ENCODE measurements around the gene NPPA. TPM values are rescaled to one million over a fixed set of nuclear protein-coding genes. Genes with fewer than 3 reads are reported as not detected.

NPPA gene
- total RNA-seq, 4 donors from 2014 or later = 0.53 to 4.2 (median 1.9) TPM; not detected in 1

GRCh38 chr1:11882814-11883538, 35.4 kb upstream of the NPPA start:
- Histone ChIP-seq H3K36me3 (no peaks in the 10 kb centered on the region), H3K9me3 (no peaks in the 10 kb centered on the region), H3K27me3 (no peaks in the 10 kb centered on the region), H3K4me1 (peaks cover 57 to 75% of the 10 kb centered on the region in 2 donors), H3K27ac (peak overlapping the region; percentile 6 to 97 (median 52)), H3K4me3 (no peak overlapping the region)
- in situ Hi-C loops (cut with MboI; ENCODE audit: low sequenced_read_pairs in 4 of 4) = no loop called here
- intact Hi-C loops (cut with DNase I; ENCODE audit: low total_unique reads) = loop anchor here (5.0 kb wide), 1 partner anchor 81 kb away; no protein-coding TSS in a partner anchor
- DNase-seq = peak; percentile 73 to 84
- peak in 1 of 2 donors; percentile 10 for ATAC-seq
- TF ChIP-seq POLR2A (IDR thresholded peaks at IDR 0.05) (peak in 1 of 2 donors; percentile 43), CTCF (IDR thresholded peaks at IDR 0.05 in 4 of 5, conservative IDR thresholded peaks at IDR 0.05 in 1 of 5) (no peak)

- H3K4me1 ChIP-seq = peaks cover 47 to 69% of the 10 kb centered on the region in 2 donors
- intact Hi-C loops (cut with DNase I; ENCODE audit: low total_unique reads) (loop anchor here (5.0 kb wide), 1 partner anchor 80 kb away; no protein-coding TSS in a partner anchor), in situ Hi-C loops (cut with MboI; ENCODE audit: low sequenced_read_pairs in 4 of 4) (no loop called here)
- H3K27ac ChIP-seq = peak overlapping the region; percentile 71 to 97 (median 84)
- DNase-seq = no peak
- no peaks in the 10 kb centered on the region for H3K27me3 ChIP-seq
- TF ChIP-seq CTCF (IDR thresholded peaks at IDR 0.05 in 4 of 5, conservative IDR thresholded peaks at IDR 0.05 in 1 of 5) (no peak), POLR2A (IDR thresholded peaks at IDR 0.05) (no peak)
- H3K4me3 ChIP-seq = no peak overlapping the region
- no peaks in the 10 kb centered on the region for H3K36me3 ChIP-seq
- no peaks in the 10 kb centered on the region for H3K9me3 ChIP-seq
- no peak for ATAC-seq
Measured at GRCh38 chr1:11881749-11882441, 34.3 kb upstream of the NPPA start.

- intact Hi-C loops (cut with DNase I; ENCODE audit: low total_unique reads) = loop anchor here (5.0 kb wide), 1 partner anchor 79 kb away; no protein-coding TSS in a partner anchor
- Histone ChIP-seq H3K27ac (peak overlapping the region; percentile 71 to 97 (median 84)), H3K4me3 (no peak overlapping the region), H3K27me3 (no peaks in the 10 kb centered on the region), H3K9me3 (no peaks in the 10 kb centered on the region), H3K4me1 (peaks cover 39 to 61% of the 10 kb centered on the region in 2 donors), H3K36me3 (no peaks in the 10 kb centered on the region)
- in situ Hi-C loops (cut with MboI; ENCODE audit: low sequenced_read_pairs in 4 of 4) = no loop called here
- no peak for TF ChIP-seq CTCF (IDR thresholded peaks at IDR 0.05 in 4 of 5, conservative IDR thresholded peaks at IDR 0.05 in 1 of 5)
- no peak for TF ChIP-seq POLR2A (IDR thresholded peaks at IDR 0.05)
- peak; percentile 91 to 95 for DNase-seq
- peak; percentile 73 to 75 for ATAC-seq
Measured at GRCh38 chr1:11880911-11881748, 33.5 kb upstream of the NPPA start.

DNA sequence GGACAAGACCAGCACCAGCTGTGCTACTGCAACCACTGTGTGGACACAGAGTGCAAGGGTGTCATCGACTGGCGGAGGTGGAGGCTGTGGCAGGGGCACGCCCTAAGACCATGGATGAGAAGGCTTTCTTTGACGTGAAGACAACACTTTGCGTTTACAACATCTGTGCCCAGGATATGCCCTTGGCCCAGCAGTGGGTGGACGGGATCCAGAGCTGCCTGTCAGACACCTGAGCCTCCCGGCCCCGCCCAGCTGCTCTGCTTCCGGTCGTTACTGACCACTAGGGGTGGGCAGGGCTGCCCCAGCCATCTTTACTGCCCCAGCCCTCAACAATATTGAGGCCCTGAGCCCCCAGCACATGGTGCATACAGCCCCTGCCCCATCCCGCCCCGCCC, 32.6 kb upstream of the NPPA start:
- in situ Hi-C loops (cut with MboI; ENCODE audit: low sequenced_read_pairs in 4 of 4) (no loop called here), intact Hi-C loops (cut with DNase I; ENCODE audit: low total_unique reads) (loop anchor here (5.0 kb wide), 1 partner anchor 78 kb away; no protein-coding TSS in a partner anchor)
- Histone ChIP-seq H3K36me3 (no peaks in the 10 kb centered on the region), H3K9me3 (no peaks in the 10 kb centered on the region), H3K27me3 (no peaks in the 10 kb centered on the region), H3K4me3 (no peak overlapping the region), H3K4me1 (peaks cover 37 to 59% of the 10 kb centered on the region in 2 donors), H3K27ac (peak overlapping the region; percentile 71 to 97 (median 84))
- DNase-seq = peak; percentile 78 to 85
- TF ChIP-seq CTCF (IDR thresholded peaks at IDR 0.05 in 4 of 5, conservative IDR thresholded peaks at IDR 0.05 in 1 of 5) (peak in 2 of 5 experiments; percentile 21 to 36), POLR2A (IDR thresholded peaks at IDR 0.05) (peak in 1 of 2 donors; percentile 31)
- peak; percentile 57 to 60 for ATAC-seq

All from gastrocnemius medialis (tissue), 4 donors.